A673 (cell line): ENCODE results near the gene JUP.

ENCODE experiments used
- EZH2 ChIP-seq: fragments of 200-600 bp; sonication (generic); IDR thresholded peaks from 2 replicates; pipeline ENCODE4 v1.6.1; 2017; ENCODE audit warnings: borderline replicate concordance, low read depth, mild to moderate bottlenecking, mixed read lengths, antibody characterized with exemption, low read length; ENCODE audit not compliant: poor library complexity, severe bottlenecking
- TF ChIP-seq, protein P1 (sequence below): fragments of 300-800, 200-600 bp; sonication (generic); conservative IDR thresholded peaks from 2 replicates; pipeline ENCODE4 v1.5.1; 2017; ENCODE audit warnings: low read depth, mild to moderate bottlenecking, antibody characterized with exemption, low read length, moderate library complexity, mixed read lengths

DNA sequence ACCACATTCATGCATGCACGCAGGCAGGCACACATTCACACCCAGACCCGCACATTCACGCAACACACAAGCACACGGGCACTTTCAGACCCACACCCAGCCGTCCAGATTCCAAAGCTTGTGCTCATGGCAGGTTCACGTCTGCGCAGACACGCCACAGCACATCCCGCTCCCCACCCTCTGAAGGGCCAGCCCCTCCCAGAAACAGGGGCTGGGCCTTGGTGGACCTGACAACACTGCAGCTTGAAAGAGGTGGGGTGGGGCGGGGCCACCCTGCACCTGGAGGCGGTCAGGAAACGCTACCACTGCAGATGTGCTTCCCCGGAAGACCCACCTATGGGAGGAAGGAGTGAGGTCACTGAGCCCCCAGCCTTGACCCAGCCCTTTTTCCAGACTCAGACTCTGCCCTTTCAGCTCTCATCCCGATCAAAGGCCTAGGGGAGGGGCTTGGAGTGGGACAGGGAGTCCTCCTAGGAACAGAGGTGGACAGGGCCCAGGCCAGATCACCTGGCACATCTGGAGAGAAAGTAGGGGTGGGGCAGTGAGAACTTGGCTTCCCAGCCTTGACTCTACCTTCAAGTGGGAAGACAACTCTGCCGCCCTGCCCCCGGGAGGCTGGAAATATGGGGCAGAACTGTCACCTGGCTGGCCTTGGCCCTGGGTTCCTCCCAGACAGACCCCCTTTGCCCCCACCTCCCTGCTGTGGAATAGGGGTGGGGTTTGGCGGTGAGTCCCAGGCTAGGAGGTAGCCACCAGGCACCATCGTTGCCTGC lies 14.3 kb upstream of the JUP start:
- TF ChIP-seq, protein P1, sequence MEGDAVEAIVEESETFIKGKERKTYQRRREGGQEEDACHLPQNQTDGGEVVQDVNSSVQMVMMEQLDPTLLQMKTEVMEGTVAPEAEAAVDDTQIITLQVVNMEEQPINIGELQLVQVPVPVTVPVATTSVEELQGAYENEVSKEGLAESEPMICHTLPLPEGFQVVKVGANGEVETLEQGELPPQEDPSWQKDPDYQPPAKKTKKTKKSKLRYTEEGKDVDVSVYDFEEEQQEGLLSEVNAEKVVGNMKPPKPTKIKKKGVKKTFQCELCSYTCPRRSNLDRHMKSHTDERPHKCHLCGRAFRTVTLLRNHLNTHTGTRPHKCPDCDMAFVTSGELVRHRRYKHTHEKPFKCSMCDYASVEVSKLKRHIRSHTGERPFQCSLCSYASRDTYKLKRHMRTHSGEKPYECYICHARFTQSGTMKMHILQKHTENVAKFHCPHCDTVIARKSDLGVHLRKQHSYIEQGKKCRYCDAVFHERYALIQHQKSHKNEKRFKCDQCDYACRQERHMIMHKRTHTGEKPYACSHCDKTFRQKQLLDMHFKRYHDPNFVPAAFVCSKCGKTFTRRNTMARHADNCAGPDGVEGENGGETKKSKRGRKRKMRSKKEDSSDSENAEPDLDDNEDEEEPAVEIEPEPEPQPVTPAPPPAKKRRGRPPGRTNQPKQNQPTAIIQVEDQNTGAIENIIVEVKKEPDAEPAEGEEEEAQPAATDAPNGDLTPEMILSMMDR, result no peak
- no peak for TF ChIP-seq EZH2
